Thymus (tissue), 11 donors: Measurements from ENCODE around the gene ZNF444. TPM values are rescaled to one million over a fixed set of nuclear protein-coding genes. Genes with fewer than 3 reads are reported as not detected.

Experiments
- DNase-seq, 9 donors: peaks; one replicate each; pipeline ENCODE4 v3.0.0-alpha.2; 2013; ENCODE audit warnings: low spot score in 9 of 9, low read depth in 6 of 9, missing footprints in 1 of 9
- H3K27ac ChIP-seq, 2 donors: one replicate each; pipeline ENCODE4 v1.5.1; 2013; ENCODE audit warnings: control low read depth in 1 of 2, low read depth in 1 of 2, low read length in 1 of 2, mild to moderate bottlenecking in 1 of 2, moderate library complexity in 1 of 2
- H3K27me3 ChIP-seq, 2 donors: one replicate each; pipeline ENCODE4 v1.5.1; 2013; ENCODE audit warnings: low read length in 1 of 2; ENCODE audit not compliant: control insufficient read depth in 2 of 2, insufficient read depth in 1 of 2
- H3K36me3 ChIP-seq, 2 donors: one replicate each; pipeline ENCODE4 v1.5.1; 2013; ENCODE audit warnings: low read length in 1 of 2, mild to moderate bottlenecking in 1 of 2, moderate library complexity in 1 of 2; ENCODE audit not compliant: control insufficient read depth in 2 of 2, insufficient read depth in 2 of 2
- H3K4me1 ChIP-seq, 2 donors: one replicate each; pipeline ENCODE4 v1.5.1; 2013; ENCODE audit warnings: low read length in 2 of 2; ENCODE audit not compliant: control insufficient read depth in 2 of 2, insufficient read depth in 2 of 2
- H3K4me3 ChIP-seq, 2 donors: one replicate each; pipeline ENCODE4 v1.5.1; 2013; ENCODE audit warnings: low read length in 2 of 2, control low read depth in 1 of 2, mild to moderate bottlenecking in 1 of 2
- H3K9me3 ChIP-seq, 2 donors: one replicate each; pipeline ENCODE4 v1.5.1; 2013; ENCODE audit warnings: low read length in 1 of 2, mild to moderate bottlenecking in 1 of 2; ENCODE audit not compliant: control insufficient read depth in 2 of 2, insufficient read depth in 1 of 2
- WGBS: extraction: QIAGEN DNeasy Blood & Tissue Kit; methylation state at CpG from one replicate; pipeline ENCODE4 v1.1.7; 2013; 5-methylcytosine and 5-hydroxymethylcytosine counted together
- polyA plus RNA-seq: library from polyadenylated mRNA; stranded (reverse); fragments of 200-250 nt; gene quantifications from one replicate; pipeline ENCODE4 v1.2.3, GENCODE V29; 2013
- total RNA-seq: library from RNA; stranded (reverse); fragments of 120-200 nt; gene quantifications from one replicate; pipeline ENCODE4 v1.2.4, GENCODE V29; 2013
- donor health status: healthy.

ZNF444 gene
- total and polyA plus RNA-seq, 2 donors, result 21.2 to 45.5 TPM

GRCh38 chr19:56138069-56138468 lies 3.0 kb upstream of the ZNF444 start:
- Histone ChIP-seq H3K9me3 (no peaks in the 10 kb centered on the region), H3K27ac (no peak overlapping the region), H3K36me3 (peaks cover 0 to 2% of the 10 kb centered on the region in 2 donors), H3K4me3 (no peak overlapping the region), H3K27me3 (no peaks in the 10 kb centered on the region), H3K4me1 (peaks cover 19 to 23% of the 10 kb centered on the region in 2 donors)
- 94% methylated on average over 3 of the region's 3 CpGs for WGBS
- no peak for DNase-seq

- Histone ChIP-seq H3K9me3 (no peaks in the 10 kb centered on the region), H3K27me3 (no peaks in the 10 kb centered on the region), H3K27ac (peak overlapping the region; percentile 77 to 93), H3K36me3 (peaks cover 0 to 4% of the 10 kb centered on the region in 2 donors), H3K4me3 (peak overlapping the region; percentile 68 to 74), H3K4me1 (peaks cover 36 to 42% of the 10 kb centered on the region in 2 donors)
- WGBS, result 39% methylated on average over 22 of the region's 22 CpGs
- peak in 1 of 9 donors; percentile 43 for DNase-seq
Measured at GRCh38 chr19:56139847-56140582, 1.1 kb upstream of the ZNF444 start.

- Histone ChIP-seq H3K4me1 (peaks cover 36 to 44% of the 10 kb centered on the region in 2 donors), H3K27ac (peak overlapping the region; percentile 93 to 97), H3K4me3 (peak overlapping the region; percentile 68 to 74), H3K9me3 (no peaks in the 10 kb centered on the region), H3K36me3 (peaks cover 4 to 9% of the 10 kb centered on the region in 2 donors), H3K27me3 (no peaks in the 10 kb centered on the region)
- 2% methylated on average over 25 of the region's 26 CpGs for whole genome bisulfite sequencing
- peak in 8 of 9 donors; percentile 53 to 89 (median 72) for DNase-seq
Measured at GRCh38 chr19:56141417-56141993, 418 bp downstream of the ZNF444 start.

- DNase-seq, result no peak
- Histone ChIP-seq H3K36me3 (peaks cover 5 to 16% of the 10 kb centered on the region in 2 donors), H3K27me3 (no peaks in the 10 kb centered on the region), H3K9me3 (no peaks in the 10 kb centered on the region), H3K27ac (peak overlapping the region; percentile 93 to 97), H3K4me3 (peak overlapping the region; percentile 68 to 74), H3K4me1 (peaks cover 36 to 44% of the 10 kb centered on the region in 2 donors)
- WGBS, result 71% methylated on average over 17 of the region's 17 CpGs
Measured at GRCh38 chr19:56142087-56142787, 1.1 kb downstream of the ZNF444 start.

GRCh38 chr19:56142897-56143434 lies 1.9 kb downstream of the ZNF444 start:
- no peaks in the 10 kb centered on the region for H3K9me3 ChIP-seq
- peak overlapping the region in 1 of 2 donors; percentile 74 for H3K4me3 ChIP-seq
- H3K4me1 ChIP-seq, result peaks cover 36 to 44% of the 10 kb centered on the region in 2 donors
- H3K36me3 ChIP-seq, result peaks cover 9 to 24% of the 10 kb centered on the region in 2 donors
- DNase-seq, result no peak
- 98% methylated on average over 4 of the region's 4 CpGs for WGBS
- no peaks in the 10 kb centered on the region for H3K27me3 ChIP-seq
- H3K27ac ChIP-seq, result peak overlapping the region; percentile 56 to 97

GRCh38 chr19:56144376-56144775 lies 3.3 kb downstream of the ZNF444 start:
- 13% methylated on average over 6 of the region's 6 CpGs for WGBS
- H3K36me3 ChIP-seq, result peaks cover 16 to 34% of the 10 kb centered on the region in 2 donors
- H3K9me3 ChIP-seq, result no peaks in the 10 kb centered on the region
- no peaks in the 10 kb centered on the region for H3K27me3 ChIP-seq
- H3K27ac ChIP-seq, result peak overlapping the region in 1 of 2 donors; percentile 50
- H3K4me3 ChIP-seq, result no peak overlapping the region
- peaks cover 36 to 44% of the 10 kb centered on the region in 2 donors for H3K4me1 ChIP-seq
- DNase-seq, result no peak

GRCh38 chr19:56144831-56145230 lies 3.7 kb downstream of the ZNF444 start:
- H3K27ac ChIP-seq, result peak overlapping the region in 1 of 2 donors; percentile 50
- no peak overlapping the region for H3K4me3 ChIP-seq
- WGBS, result 94% methylated on average over 12 of the region's 12 CpGs
- peaks cover 33 to 41% of the 10 kb centered on the region in 2 donors for H3K4me1 ChIP-seq
- H3K9me3 ChIP-seq, result no peaks in the 10 kb centered on the region
- no peaks in the 10 kb centered on the region for H3K27me3 ChIP-seq
- no peak for DNase-seq
- peaks cover 21 to 38% of the 10 kb centered on the region in 2 donors for H3K36me3 ChIP-seq

GRCh38 chr19:56145698-56146097 lies 4.6 kb downstream of the ZNF444 start:
- no peaks in the 10 kb centered on the region for H3K9me3 ChIP-seq
- no peak for DNase-seq
- no peaks in the 10 kb centered on the region for H3K27me3 ChIP-seq
- H3K36me3 ChIP-seq, result peaks cover 27 to 45% of the 10 kb centered on the region in 2 donors
- 97% methylated on average over 10 of the region's 10 CpGs for WGBS
- H3K4me1 ChIP-seq, result peaks cover 29 to 35% of the 10 kb centered on the region in 2 donors
- H3K27ac ChIP-seq, result no peak overlapping the region
- H3K4me3 ChIP-seq, result no peak overlapping the region
